Ovary (tissue), 3 donors: ENCODE data around the gene ZNF514.

Experiments
- CTCF ChIP-seq, 3 donors: fragments of 450-650 bp in 2 of 3; fragments of 200-600 bp in 1 of 3; IDR thresholded peaks; one replicate each; pipeline versions ENCODE4 v1.5.1 to v1.8.0; 2016 to 2022; ENCODE audit warnings: antibody characterized with exemption in 3 of 3, mild to moderate bottlenecking in 1 of 3
- EP300 ChIP-seq: sonication (generic); formaldehyde crosslinking; IDR thresholded peaks from one replicate; pipeline ENCODE4 v1.6.1; 2017; ENCODE audit warnings: antibody characterized with exemption
- POLR2A ChIP-seq: fragments of 450-650 bp; IDR thresholded peaks from one replicate; pipeline ENCODE4 v1.6.1; 2017; ENCODE audit warnings: antibody characterized with exemption, mild to moderate bottlenecking, moderate library complexity
- donor health status: DM: no; HTN: no; CAD: no.

GRCh38 chr2:95166065-95166763 lies 6.6 kb upstream of the ZNF514 start:
- no peak for TF ChIP-seq CTCF (IDR thresholded peaks at IDR 0.05)
- no peak for TF ChIP-seq POLR2A
- TF ChIP-seq EP300: no peak
